NCI-H1092 (cell line): ENCODE results near the gene ADAMTS4.

Experiments
- DNase-seq: peaks from one replicate; lab custom pipeline; 2025; lab: John Stamatoyannopoulos, UW

ADAMTS4 gene

GRCh38 chr1:161172776-161173376 is 26.0 kb downstream of the ADAMTS4 start:
- DNase-seq: no peak

- no peak for DNase-seq
Measured at GRCh38 chr1:161172349-161172748, 26.5 kb downstream of the ADAMTS4 start.

- DNase-seq: no peak
Measured at GRCh38 chr1:161171696-161172095, 27.2 kb downstream of the ADAMTS4 start.

- no peak for DNase-seq
Measured at GRCh38 chr1:161171191-161171590, 27.7 kb downstream of the ADAMTS4 start.

- DNase-seq: no peak
Measured at GRCh38 chr1:161168906-161169305, 29.9 kb downstream of the ADAMTS4 start.

- DNase-seq: peak; percentile 25
Measured at GRCh38 chr1:161166669-161167548, 31.9 kb downstream of the ADAMTS4 start.

GRCh38 chr1:161165742-161166668 is 32.8 kb downstream of the ADAMTS4 start, which contains the start of gene PPOX:
Gene PPOX (plus strand): TSS chr1:161166426. CDS start chr1:161166848, 422 bp downstream.
- peak; percentile 98 for DNase-seq

- DNase-seq: no peak
Measured at GRCh38 chr1:161164901-161165610, 33.8 kb downstream of the ADAMTS4 start.

GRCh38 chr1:161163793-161164192 is 35.1 kb downstream of the ADAMTS4 start:
- DNase-seq: no peak

GRCh38 chr1:161162806-161163205 is 36.0 kb downstream of the ADAMTS4 start:
- DNase-seq: no peak

- no peak for DNase-seq
Measured at GRCh38 chr1:161162052-161162451, 36.8 kb downstream of the ADAMTS4 start.

GRCh38 chr1:161161652-161162051 is 37.2 kb downstream of the ADAMTS4 start:
- no peak for DNase-seq

- no peak for DNase-seq
Measured at GRCh38 chr1:161160671-161161145, 38.1 kb downstream of the ADAMTS4 start.

GRCh38 chr1:161159913-161160243 is 39.0 kb downstream of the ADAMTS4 start:
- DNase-seq: no peak

- peak; percentile 95 for DNase-seq
Measured at GRCh38 chr1:161159087-161159912, 39.6 kb downstream of the ADAMTS4 start, which contains the start of gene USP21. Gene USP21 (plus strand): TSS chr1:161159500. CDS start chr1:161160641, 1,141 bp downstream.

GRCh38 chr1:161158316-161159010 is 40.4 kb downstream of the ADAMTS4 start:
- no peak for DNase-seq

- no peak for DNase-seq
Measured at GRCh38 chr1:161157867-161158266, 41.0 kb downstream of the ADAMTS4 start.

- DNase-seq: peak; percentile 84
Measured at GRCh38 chr1:161153682-161154337, 45.0 kb downstream of the ADAMTS4 start, which contains the start of gene UFC1. Gene UFC1 (plus strand): TSS chr1:161153978. CDS start chr1:161153998, 20 bp downstream.

GRCh38 chr1:161153176-161153575 is 45.7 kb downstream of the ADAMTS4 start:
- no peak for DNase-seq
